K562 (cell line): ENCODE measurements around the gene KRTAP5-4. TPM values are rescaled to one million over a fixed set of nuclear protein-coding genes. Genes with fewer than 3 reads are reported as not detected.

Experiments
- ATAC-seq: fragments of 200-7000 bp; cut with Tn5 transposase; 3 replicates; pipeline ENCODE4 v1.9.1; 2020; ENCODE audit warnings: moderate library complexity
- BruUV-seq: library from RNA; stranded (reverse); fragments of 400-500 nt; replicated peaks from 2 replicates; lab custom pipeline; 2021; lab: Mats Ljungman, UMichigan
- CTCF ChIA-PET: fragments of 300-600 bp; formaldehyde crosslinking; extraction: SDS; loops from one replicate; lab custom pipeline; 2021; ENCODE audit warnings: low intra/inter-chr PET ratio; lab: Yijun Ruan, JAX
- POLR2A ChIA-PET: fragments of 300-600, 350-650 bp; sonication (Branson Sonifier 250); formaldehyde crosslinking; extraction: SDS; loops from one replicate; lab custom pipeline; 2021; ENCODE audit warnings: antibody characterized with exemption, inconsistent platforms; lab: Yijun Ruan, JAX
- DNase-seq, 4 experiments: peaks; one replicate each; pipeline versions ENCODE4 v3.0.0 to v3.0.0-alpha.2; 2011 to 2018; ENCODE audit warnings: low spot score in 3 of 4, mixed read lengths in 3 of 4; ENCODE audit errors: extremely low read depth in 1 of 4
- FAIRE-seq: peaks from 2 replicates; lab custom pipeline; 2011; peaks lifted over from hg19 to GRCh38; lab: Jason Lieb, UNC
- H2AFZ ChIP-seq: 2 replicates; pipeline ENCODE4 v1.6.0; 2011; ENCODE audit warnings: low read depth, low read length, control low read depth, inconsistent platforms
- H3K27ac ChIP-seq: fragments of 200-600 bp; 3 replicates; pipeline ENCODE4 v1.8.0; 2011; ENCODE audit warnings: low read depth, mild to moderate bottlenecking, control low read depth, inconsistent platforms, low read length, moderate library complexity, mixed read lengths; ENCODE audit errors: extremely low read depth
- H3K27me3 ChIP-seq, 2 experiments: fragments of 300-600 bp in 1 of 2; 2 replicates in 1 of 2; 3 replicates in 1 of 2; pipeline versions ENCODE4 v1.6.0 to v1.8.0; 2011; ENCODE audit warnings: inconsistent platforms in 2 of 2, low read length in 2 of 2, mild to moderate bottlenecking in 1 of 2, mixed read lengths in 1 of 2, moderate library complexity in 1 of 2; ENCODE audit not compliant: control insufficient read depth in 2 of 2, insufficient read depth in 2 of 2
- H3K36me3 ChIP-seq: fragments of 300-600 bp; 3 replicates; pipeline ENCODE4 v1.8.0; 2011; ENCODE audit warnings: mild to moderate bottlenecking, low read length, inconsistent platforms; ENCODE audit not compliant: control insufficient read depth, insufficient read depth
- H3K4me1 ChIP-seq, 2 experiments: fragments of 200-600 bp in 1 of 2; replicated peaks in 1 of 2; 2 replicates in 1 of 2; 3 replicates in 1 of 2; pipeline versions ENCODE4 v1.5.1 to v1.8.0; 2011; ENCODE audit warnings: inconsistent platforms in 2 of 2, low read length in 2 of 2, mild to moderate bottlenecking in 1 of 2, mixed read lengths in 1 of 2, moderate library complexity in 1 of 2; ENCODE audit not compliant: control insufficient read depth in 2 of 2, insufficient read depth in 2 of 2
- H3K4me2 ChIP-seq: 2 replicates; pipeline ENCODE4 v1.6.1; 2011; ENCODE audit warnings: low read length, control low read depth, inconsistent platforms, mixed read lengths; ENCODE audit not compliant: insufficient read depth
- H3K4me3 ChIP-seq: fragments of 200-600 bp; sonication (generic), shearing (Covaris generic); 2 replicates; pipeline ENCODE4 v1.5.1; 2016; ENCODE audit warnings: control low read depth, inconsistent platforms
- H3K79me2 ChIP-seq: fragments of 200-600 bp; 3 replicates; pipeline ENCODE4 v1.8.0; 2011; ENCODE audit warnings: low read length, inconsistent platforms; ENCODE audit not compliant: control insufficient read depth, insufficient read depth
- H3K9ac ChIP-seq, 2 experiments: 2 replicates each; pipeline versions ENCODE4 v1.6.0 to v1.6.1; 2011; ENCODE audit warnings: low read depth in 2 of 2, low read length in 2 of 2, control low read depth in 1 of 2, inconsistent platforms in 1 of 2, mild to moderate bottlenecking in 1 of 2, mixed read lengths in 1 of 2; ENCODE audit not compliant: insufficient read depth in 1 of 2
- H3K9me1 ChIP-seq: one replicate; pipeline ENCODE4 v1.6.0; 2011; ENCODE audit warnings: inconsistent platforms, mild to moderate bottlenecking, low read length, moderate library complexity; ENCODE audit not compliant: control insufficient read depth, insufficient read depth
- H3K9me3 ChIP-seq: replicated peaks from 2 replicates; pipeline ENCODE4 v1.5.1; 2011; ENCODE audit warnings: low read depth, low read length, inconsistent platforms; ENCODE audit not compliant: control insufficient read depth, insufficient read depth
- H4K20me1 ChIP-seq: replicated peaks from 2 replicates; pipeline ENCODE4 v1.6.1; 2011; ENCODE audit warnings: low read length, inconsistent platforms, mixed read lengths; ENCODE audit not compliant: control insufficient read depth, insufficient read depth
- BRF1 ChIP-seq: IDR thresholded peaks from 3 replicates; pipeline ENCODE4 v1.6.1; 2011; ENCODE audit warnings: borderline replicate concordance, mild to moderate bottlenecking; ENCODE audit not compliant: insufficient read length; ENCODE audit errors: extremely low read depth
- ELK1 ChIP-seq: sonication (generic); formaldehyde crosslinking; IDR thresholded peaks from 2 replicates; pipeline ENCODE4 v1.8.1; 2022; ENCODE audit warnings: missing genetic modification reagents
- HDAC6 ChIP-seq: IDR thresholded peaks from 2 replicates; pipeline ENCODE4 v1.6.1; 2012; ENCODE audit warnings: low read depth, mild to moderate bottlenecking, control low read depth, inconsistent platforms, low read length, moderate library complexity
- MGA ChIP-seq: fragments of 450-650 bp; IDR thresholded peaks from 2 replicates; pipeline ENCODE4 v1.6.1; 2016; ENCODE audit warnings: mild to moderate bottlenecking, moderate library complexity
- TRIM28 ChIP-seq: fragments of 450-650 bp; IDR thresholded peaks from 2 replicates; pipeline ENCODE4 v1.6.1; 2017
- ZNF24 ChIP-seq: fragments of 450-650 bp; IDR thresholded peaks from 2 replicates; pipeline ENCODE4 v1.6.1; 2016
- ZNF740 ChIP-seq, 3 experiments: fragments of 200-800 bp in 1 of 3; sonication (Bioruptor generic) in 1 of 3; sonication (generic) in 1 of 3; formaldehyde crosslinking in 1 of 3; IDR thresholded peaks; 2 replicates each; pipeline versions ENCODE4 v1.6.1 to v1.8.0; 2016 to 2022; ENCODE audit warnings: mild to moderate bottlenecking in 2 of 3, missing compliant biosample characterization in 2 of 3, missing genetic modification characterization in 2 of 3, missing genetic modification reagents in 1 of 3
- WGBS: fragments of 100-300 bp; shearing (Covaris generic); methylation state at CpG from one replicate; pipeline ENCODE4 v1.1.6; 2016; ENCODE audit warnings: low coverage, mixed read lengths; ENCODE audit not compliant: insufficient coverage; ENCODE audit errors: missing lambda C conversion rate; 5-methylcytosine and 5-hydroxymethylcytosine counted together
- in situ Hi-C: fragments of 300-500 bp; cut with MboI; formaldehyde crosslinking; loops from 4 replicates; pipeline ENCODE4 v1.15.0; 2018; ENCODE audit warnings: inconsistent platforms, mixed read lengths
- intact Hi-C: fragments of 100-400 bp; cut with micrococcal nuclease; formaldehyde crosslinking; loops from 2 replicates; pipeline ENCODE4 v1.14.2; 2022
- polyA plus RNA-seq, 8 experiments: library from polyadenylated mRNA; depleted of rRNA in 4 of 8; stranded (reverse) in 5 of 8; unstranded in 3 of 8; fragments of >200 nt; fragmentation: Nextera tagmentation in 2 of 8; fragmentation: Illumina TruSeq in 1 of 8; extraction: Ambion mirVana in 2 of 8; extraction: Trizol in 1 of 8; gene quantifications; 2 replicates each; pipeline versions ENCODE4 v1.2.1 to v1.2.3, GENCODE V29; 2011 to 2014; ENCODE audit warnings: inconsistent platforms in 1 of 8, missing spikeins in 1 of 8
- total RNA-seq, 7 experiments: library from RNA; depleted of rRNA in 6 of 7; stranded (reverse); fragments of >200 nt in 6 of 7; fragmentation: Illumina TruSeq in 2 of 7; extraction: Trizol in 2 of 7; gene quantifications; 2 replicates each; pipeline versions ENCODE4 v1.2.1 to v1.2.3, GENCODE V29; 2011 to 2021; ENCODE audit warnings: low replicate concordance in 1 of 7

Gene KRTAP5-4
- total and polyA plus RNA-seq, 9 of the 15 experiments (the other 6 are each of a cell fraction or from before 2014, with no cell fraction given): not detected

GRCh38 chr11:1632053-1632714, 10.2 kb upstream of the KRTAP5-4 start:
- Histone ChIP-seq H3K27ac (no peak overlapping the region), H3K4me3 (no peak overlapping the region), H3K4me1 (peaks cover 0 to 5% of the 10 kb centered on the region in 2 experiments; a peak in 1 of 5 replicates), H3K9me3 (no peaks in the 10 kb centered on the region), H3K36me3 (no peaks in the 10 kb centered on the region), H3K9ac (no peak overlapping the region), H2AFZ (no peak overlapping the region), H4K20me1 (peaks cover 7% of the 10 kb centered on the region), H3K27me3 (peaks cover 16 to 68% of the 10 kb centered on the region in 2 experiments), H3K9me1 (no peaks in the 10 kb centered on the region), H3K4me2 (no peak overlapping the region), H3K79me2 (no peaks in the 10 kb centered on the region)
- whole genome bisulfite sequencing: 0% methylated on average over 11 of the region's 11 CpGs
- TF ChIP-seq BRF1: no peak
- no peak for TF ChIP-seq MGA
- no peak for TF ChIP-seq HDAC6
- TF ChIP-seq TRIM28: no peak
- no peak for TF ChIP-seq ZNF24
- TF ChIP-seq ELK1 (CRISPR knock-in tag): no peak
- no peak for TF ChIP-seq ZNF740 (CRISPR knock-in tag; IDR thresholded peaks at IDR 0.05)
- TF ChIP-seq ZNF740 (tag; IDR thresholded peaks at IDR 0.05): no peak
- in situ Hi-C loops (no loop called here), intact Hi-C loops (no loop called here)
- no TSS peak for BruUV-seq
- ATAC-seq (no peak), DNase-seq (no peak), FAIRE-seq (no peak)
- POLR2A ChIA-PET: interaction anchor here (0.6 kb wide), 1 partner anchor 8 kb away, joined by 3 read pairs; no protein-coding TSS in a partner anchor
- CTCF ChIA-PET: no interaction called here
